Right cardiac atrium (tissue), 5 donors: ENCODE measurements around the gene ASTN2. TPM values are rescaled to one million over a fixed set of nuclear protein-coding genes. Genes with fewer than 3 reads are reported as not detected.

Experiments used
- ATAC-seq, 2 donors: fragments of 200-7000 bp; cut with Tn5 transposase; one replicate each; pipeline versions ENCODE4 v1.8.0 to v1.9.1; 2020; ENCODE audit warnings: moderate library complexity in 2 of 2, mild to moderate bottlenecking in 1 of 2
- DNase-seq, 3 donors: peaks; one replicate each; pipeline ENCODE4 v3.0.0-alpha.2; 2020
- H3K27ac ChIP-seq: one replicate; pipeline ENCODE4 v1.5.1; 2013; ENCODE audit warnings: mild to moderate bottlenecking, low read length, control low read depth, moderate library complexity
- H3K27me3 ChIP-seq: one replicate; pipeline ENCODE4 v1.6.1; 2013; ENCODE audit not compliant: control insufficient read depth, insufficient read depth
- H3K4me1 ChIP-seq: one replicate; pipeline ENCODE4 v1.6.1; 2013; ENCODE audit warnings: low read length; ENCODE audit not compliant: control insufficient read depth, insufficient read depth
- H3K4me3 ChIP-seq: one replicate; pipeline ENCODE4 v1.5.1; 2013; ENCODE audit warnings: low read length, control low read depth
- H3K9me3 ChIP-seq: one replicate; pipeline ENCODE4 v1.6.1; 2013; ENCODE audit warnings: low read length; ENCODE audit not compliant: control insufficient read depth
- WGBS: extraction: QIAGEN DNeasy Blood & Tissue Kit; methylation state at CpG from one replicate; pipeline ENCODE4 v1.1.7; 2013; 5-methylcytosine and 5-hydroxymethylcytosine counted together
- intact Hi-C, 4 donors: fragments of 100-400 bp; cut with DNase I; formaldehyde crosslinking; loops; one replicate each; pipeline versions ENCODE4 v1.11.0 to v1.14.0; 2022 to 2023
- polyA plus RNA-seq: library from polyadenylated mRNA; stranded (reverse); fragments of 200-250 nt; gene quantifications from one replicate; pipeline ENCODE4 v1.2.3, GENCODE V29; 2013
- total RNA-seq, 4 donors: library from RNA; stranded (reverse); fragmentation: NEBNext Ultra II Directional; extraction: Animal tissue kit (Norgen Biotek cat#: 25700); gene quantifications; one replicate each; pipeline ENCODE4 v1.2.1, GENCODE V29; 2021
- donor health status: healthy with polysubstance abuse.
- donor health status: DM: no; HTN: yes; CAD: no.
- donor health status: DM: no; HTN: no; CAD: no.
- donor health status: DM: no; HTN: yes; CAD: no; lungs with severe emphysema.
- donor health status: DM: yes; HTN: yes; CAD: no.

The ASTN2 gene
- total and polyA plus RNA-seq, 5 donors = 18.1 to 79.3 (median 59.8) TPM

- Histone ChIP-seq H3K27me3 (no peaks in the 10 kb centered on the region), H3K9me3 (no peaks in the 10 kb centered on the region), H3K4me1 (no peaks in the 10 kb centered on the region), H3K4me3 (no peak overlapping the region), H3K27ac (no peak overlapping the region)
- 65% methylated on average over 3 of the region's 3 CpGs for WGBS
- intact Hi-C loops = no loop called here
- no peak for ATAC-seq
- DNase-seq = no peak
Observed at GRCh38 chr9:116951588-116952435, 463.0 kb downstream of the ASTN2 start.

GRCh38 chr9:116945817-116946216 lies 469.0 kb downstream of the ASTN2 start:
- Histone ChIP-seq H3K4me3 (no peak overlapping the region), H3K9me3 (no peaks in the 10 kb centered on the region), H3K27me3 (no peaks in the 10 kb centered on the region), H3K27ac (no peak overlapping the region), H3K4me1 (no peaks in the 10 kb centered on the region)
- ATAC-seq (peak in 1 of 2 donors; percentile 26), DNase-seq (no peak)
- 35% methylated on average over 2 of the region's 2 CpGs for WGBS
- intact Hi-C loops = no loop called here

- 82% methylated on average over 4 of the region's 4 CpGs for WGBS
- no peaks in the 10 kb centered on the region for H3K27me3 ChIP-seq
Observed at GRCh38 chr9:116944714-116945534, 469.9 kb downstream of the ASTN2 start.

GRCh38 chr9:116943970-116944369 lies 470.9 kb downstream of the ASTN2 start:
- no peak overlapping the region for H3K4me3 ChIP-seq
- intact Hi-C loops = no loop called here
- 83% methylated on average over 5 of the region's 5 CpGs for WGBS
- H3K27me3 ChIP-seq = no peaks in the 10 kb centered on the region
- no peaks in the 10 kb centered on the region for H3K4me1 ChIP-seq
- H3K27ac ChIP-seq = no peak overlapping the region
- no peaks in the 10 kb centered on the region for H3K9me3 ChIP-seq
- no peak for DNase-seq
- ATAC-seq = no peak

More at GRCh38 chr9:116944714-116945534, 469.9 kb downstream of the ASTN2 start:
- intact Hi-C loops = no loop called here
- H3K9me3 ChIP-seq = no peaks in the 10 kb centered on the region
- H3K4me3 ChIP-seq = no peak overlapping the region
- no peak for DNase-seq
- ATAC-seq = no peak
- no peak overlapping the region for H3K27ac ChIP-seq
- H3K4me1 ChIP-seq = no peaks in the 10 kb centered on the region

GRCh38 chr9:116942593-116943061 lies 472.2 kb downstream of the ASTN2 start:
- intact Hi-C loops = no loop called here
- ATAC-seq = no peak
- H3K4me3 ChIP-seq = no peak overlapping the region
- no peak overlapping the region for H3K27ac ChIP-seq
- no peaks in the 10 kb centered on the region for H3K9me3 ChIP-seq
- no peak for DNase-seq
- H3K27me3 ChIP-seq = no peaks in the 10 kb centered on the region
- no peaks in the 10 kb centered on the region for H3K4me1 ChIP-seq
- WGBS = 88% methylated on average over 3 of the region's 3 CpGs

GRCh38 chr9:116941266-116941665 lies 473.6 kb downstream of the ASTN2 start:
- Histone ChIP-seq H3K27me3 (no peaks in the 10 kb centered on the region), H3K4me1 (no peaks in the 10 kb centered on the region), H3K27ac (no peak overlapping the region), H3K9me3 (no peaks in the 10 kb centered on the region), H3K4me3 (no peak overlapping the region)
- ATAC-seq (no peak), DNase-seq (no peak)
- intact Hi-C loops = no loop called here

GRCh38 chr9:116940614-116941215 lies 474.1 kb downstream of the ASTN2 start:
- intact Hi-C loops = no loop called here
- 96% methylated on average over 4 of the region's 4 CpGs for WGBS
- DNase-seq = no peak

GRCh38 chr9:116939614-116940013 lies 475.2 kb downstream of the ASTN2 start:
- no peaks in the 10 kb centered on the region for H3K9me3 ChIP-seq
- 83% methylated on average over 3 of the region's 3 CpGs for WGBS
- no peaks in the 10 kb centered on the region for H3K27me3 ChIP-seq
- intact Hi-C loops = no loop called here
- DNase-seq (no peak), ATAC-seq (no peak)
- H3K4me3 ChIP-seq = no peak overlapping the region
- no peaks in the 10 kb centered on the region for H3K4me1 ChIP-seq
- H3K27ac ChIP-seq = no peak overlapping the region

More at GRCh38 chr9:116940614-116941215, 474.1 kb downstream of the ASTN2 start:
- Histone ChIP-seq H3K27me3 (no peaks in the 10 kb centered on the region), H3K27ac (no peak overlapping the region), H3K4me1 (no peaks in the 10 kb centered on the region), H3K9me3 (no peaks in the 10 kb centered on the region), H3K4me3 (no peak overlapping the region)
- no peak for ATAC-seq

GRCh38 chr9:116939161-116939560 lies 475.7 kb downstream of the ASTN2 start:
- intact Hi-C loops = no loop called here
- Histone ChIP-seq H3K4me3 (no peak overlapping the region), H3K9me3 (no peaks in the 10 kb centered on the region), H3K27me3 (no peaks in the 10 kb centered on the region), H3K27ac (no peak overlapping the region), H3K4me1 (no peaks in the 10 kb centered on the region)
- WGBS = 69% methylated on average over 1 of the region's 1 CpG
- DNase-seq = no peak
- ATAC-seq = no peak

GRCh38 chr9:116937361-116937760 lies 477.5 kb downstream of the ASTN2 start:
- no peak overlapping the region for H3K4me3 ChIP-seq
- H3K27me3 ChIP-seq = no peaks in the 10 kb centered on the region
- H3K9me3 ChIP-seq = no peaks in the 10 kb centered on the region
- DNase-seq = no peak
- H3K4me1 ChIP-seq = no peaks in the 10 kb centered on the region
- H3K27ac ChIP-seq = no peak overlapping the region
- intact Hi-C loops = no loop called here
- no peak for ATAC-seq
